Astrocyte of the spinal cord (primary cell): ENCODE data around the gene ROR1.

Experiments used
- DNase-seq: peaks from one replicate; pipeline ENCODE4 v3.0.0; 2011; ENCODE audit warnings: low read depth, low spot score
- H3K4me3 ChIP-seq: 2 replicates; pipeline ENCODE4 v1.5.1; 2011; ENCODE audit warnings: low read depth, mild to moderate bottlenecking, low read length, moderate library complexity
- in situ Hi-C: cut with HindIII; loops from 2 replicates; pipeline ENCODE4 v1.10.0; 2017; ENCODE audit warnings: low sequenced_read_pairs
- TF ChIP-seq, protein P1 (sequence below): IDR thresholded peaks from 2 replicates; pipeline ENCODE4 v1.5.1; 2012; ENCODE audit warnings: low read depth, mild to moderate bottlenecking, low read length, inconsistent platforms

Gene ROR1

DNA sequence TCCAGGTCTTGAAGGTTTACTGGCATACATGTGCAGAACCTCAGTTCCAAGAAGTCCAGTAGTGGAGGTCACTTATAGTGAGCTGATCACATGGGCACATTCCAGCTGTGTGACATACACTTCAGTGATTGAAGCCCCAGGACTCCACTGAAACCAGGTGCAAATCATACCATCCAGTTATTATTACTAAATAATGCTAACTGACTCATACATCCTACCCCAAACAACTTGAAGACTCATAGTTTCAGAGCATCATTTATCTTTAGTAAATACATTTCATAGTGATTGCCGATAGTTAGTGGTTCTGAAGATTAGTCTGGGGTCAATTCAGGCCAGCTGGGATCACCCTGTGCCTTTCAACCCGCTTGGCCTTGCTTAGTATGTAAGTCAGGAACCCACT, 291.8 kb downstream of the ROR1 start:
- TF ChIP-seq, protein P1, sequence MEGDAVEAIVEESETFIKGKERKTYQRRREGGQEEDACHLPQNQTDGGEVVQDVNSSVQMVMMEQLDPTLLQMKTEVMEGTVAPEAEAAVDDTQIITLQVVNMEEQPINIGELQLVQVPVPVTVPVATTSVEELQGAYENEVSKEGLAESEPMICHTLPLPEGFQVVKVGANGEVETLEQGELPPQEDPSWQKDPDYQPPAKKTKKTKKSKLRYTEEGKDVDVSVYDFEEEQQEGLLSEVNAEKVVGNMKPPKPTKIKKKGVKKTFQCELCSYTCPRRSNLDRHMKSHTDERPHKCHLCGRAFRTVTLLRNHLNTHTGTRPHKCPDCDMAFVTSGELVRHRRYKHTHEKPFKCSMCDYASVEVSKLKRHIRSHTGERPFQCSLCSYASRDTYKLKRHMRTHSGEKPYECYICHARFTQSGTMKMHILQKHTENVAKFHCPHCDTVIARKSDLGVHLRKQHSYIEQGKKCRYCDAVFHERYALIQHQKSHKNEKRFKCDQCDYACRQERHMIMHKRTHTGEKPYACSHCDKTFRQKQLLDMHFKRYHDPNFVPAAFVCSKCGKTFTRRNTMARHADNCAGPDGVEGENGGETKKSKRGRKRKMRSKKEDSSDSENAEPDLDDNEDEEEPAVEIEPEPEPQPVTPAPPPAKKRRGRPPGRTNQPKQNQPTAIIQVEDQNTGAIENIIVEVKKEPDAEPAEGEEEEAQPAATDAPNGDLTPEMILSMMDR = no peak
- in situ Hi-C loops = no loop called here
- H3K4me3 ChIP-seq = no peak overlapping the region
- DNase-seq = no peak

DNA sequence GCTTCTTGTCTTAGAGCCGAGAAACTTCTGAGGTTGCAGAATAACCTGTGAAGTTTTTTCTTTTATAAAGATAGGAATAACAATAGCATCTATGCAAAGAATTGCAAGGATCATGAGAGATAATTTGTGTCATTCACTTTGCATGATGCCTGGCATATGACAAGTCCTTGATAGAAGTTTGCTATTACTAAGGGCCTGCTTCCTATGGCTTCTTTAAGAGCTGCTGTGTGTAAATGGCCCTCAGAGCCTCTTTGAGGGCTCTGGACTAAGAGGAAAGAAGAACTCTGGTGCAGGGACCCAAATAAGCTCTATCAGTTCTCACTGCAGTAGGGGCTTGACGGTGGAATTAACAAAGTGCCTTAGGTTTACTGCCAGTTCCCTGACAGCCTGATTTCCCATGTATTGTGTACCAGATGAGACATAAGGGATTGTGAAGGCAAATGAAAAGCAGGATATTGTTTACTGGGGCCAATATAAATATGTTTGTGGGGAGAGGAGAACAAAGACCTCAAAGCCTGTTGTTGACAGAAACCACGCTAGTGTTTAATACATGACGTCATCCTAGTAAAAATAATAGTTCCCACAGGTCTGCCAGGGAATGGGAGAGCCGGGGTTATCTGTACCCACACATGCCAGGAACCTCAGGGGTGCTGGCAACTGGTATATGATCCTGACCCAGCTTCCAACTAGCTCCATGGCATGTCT, 298.4 kb downstream of the ROR1 start:
- TF ChIP-seq, protein P1 = no peak
- peak; percentile 57 for DNase-seq
- in situ Hi-C loops = no loop called here
- H3K4me3 ChIP-seq = no peak overlapping the region

DNA sequence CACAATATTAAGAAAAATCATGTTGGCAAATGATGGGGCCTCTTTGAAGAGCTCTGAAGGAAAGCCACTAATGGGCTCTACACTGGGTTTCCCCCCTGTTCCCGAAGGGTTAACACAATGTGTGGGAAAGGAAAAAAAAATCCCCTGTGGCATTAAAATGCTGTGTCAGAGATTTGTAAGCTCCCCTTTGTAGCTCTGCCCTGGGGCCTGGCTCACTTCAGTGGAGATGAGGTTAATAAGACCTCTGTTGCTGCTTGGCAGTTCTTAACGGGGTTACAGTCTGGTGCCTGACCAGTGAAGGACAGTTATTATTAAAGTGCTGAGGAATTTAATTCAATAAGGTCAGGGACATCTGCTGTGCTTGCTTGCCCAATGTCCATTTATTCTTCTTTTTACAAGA, 299.9 kb downstream of the ROR1 start:
- TF ChIP-seq, protein P1 = no peak
- in situ Hi-C loops = no loop called here
- DNase-seq = no peak
- no peak overlapping the region for H3K4me3 ChIP-seq

DNA sequence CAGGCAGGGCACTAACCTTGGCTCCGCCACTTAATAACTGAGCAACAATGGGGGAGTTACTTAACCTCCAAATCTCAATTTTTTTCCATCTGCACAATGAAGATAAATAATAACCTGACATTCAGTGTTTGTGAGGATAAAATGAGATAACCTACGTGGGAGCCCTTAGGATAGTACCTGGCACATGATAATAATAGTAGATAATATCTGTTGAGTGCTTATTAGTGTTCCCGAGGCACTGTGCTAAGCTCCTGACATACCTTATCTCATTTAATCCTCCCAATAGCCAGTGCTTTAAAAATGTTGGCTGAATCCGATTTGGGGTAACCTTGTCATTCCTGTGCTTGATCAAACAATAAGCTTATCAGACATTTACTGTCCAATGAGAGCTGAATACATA, 300.9 kb downstream of the ROR1 start:
- no peak for DNase-seq
- TF ChIP-seq, protein P1 = no peak
- H3K4me3 ChIP-seq = no peak overlapping the region
- in situ Hi-C loops = no loop called here

DNA sequence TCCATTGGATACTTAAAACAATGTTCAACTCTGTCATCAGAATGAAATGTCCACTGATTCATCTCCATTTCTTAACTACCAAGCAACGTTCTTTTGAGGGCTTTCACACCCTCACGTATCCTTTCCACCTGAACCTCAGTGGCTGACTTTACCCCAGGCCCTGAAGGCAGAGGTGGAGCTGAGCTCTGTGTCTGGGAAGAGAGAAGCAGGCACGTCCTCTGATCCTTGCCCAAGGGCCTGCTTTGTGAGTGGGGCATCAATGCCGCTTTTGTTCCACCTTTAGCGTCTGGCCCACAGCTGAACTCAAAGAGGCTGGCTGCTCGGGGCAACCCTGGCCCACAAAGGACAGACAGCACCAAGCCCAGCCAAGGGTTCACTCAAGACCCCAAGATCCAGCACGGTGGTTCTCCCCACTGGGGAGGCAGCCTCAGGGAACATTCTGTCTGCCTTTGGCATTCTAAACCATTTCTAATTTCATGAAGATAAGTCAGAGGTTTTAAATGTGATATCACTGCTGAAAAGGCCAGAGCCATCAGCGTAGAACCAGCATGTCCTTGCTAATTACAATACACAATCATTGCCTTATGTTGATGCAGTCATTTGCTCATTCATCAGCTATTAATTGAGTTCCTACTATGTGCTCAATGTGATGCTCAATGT, 303.6 kb downstream of the ROR1 start:
- in situ Hi-C loops = no loop called here
- no peak overlapping the region for H3K4me3 ChIP-seq
- TF ChIP-seq, protein P1 = no peak
- DNase-seq = no peak

DNA sequence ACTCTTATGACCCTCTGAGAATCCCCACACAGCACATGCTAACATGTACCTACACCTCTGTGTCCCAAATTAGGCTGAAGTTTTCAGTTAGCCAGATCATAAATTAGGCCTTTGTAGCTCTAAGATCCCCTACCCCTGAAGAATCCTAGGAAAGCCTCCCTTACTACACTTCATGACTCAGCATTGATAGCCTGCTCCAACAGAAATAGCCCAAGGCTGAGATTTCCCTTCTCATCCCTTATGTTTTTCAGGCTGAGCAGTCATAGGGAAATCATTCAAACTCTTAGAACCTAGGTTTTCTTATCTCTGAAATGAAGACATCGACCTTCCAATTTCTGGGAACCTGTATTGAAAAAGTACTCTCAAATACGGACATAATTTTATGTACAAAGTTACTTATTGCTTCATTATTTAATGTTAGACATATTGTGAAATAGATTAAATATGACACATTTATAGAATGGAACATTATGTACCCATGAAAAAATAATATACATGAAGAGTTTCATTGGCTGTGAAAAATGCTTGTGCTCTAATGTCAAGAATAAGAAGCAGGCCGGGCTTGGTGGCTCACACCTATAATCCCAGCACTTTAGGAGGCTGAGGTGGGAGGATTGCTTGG, 307.2 kb downstream of the ROR1 start:
- TF ChIP-seq, protein P1 = no peak
- peak; percentile 26 for DNase-seq
- in situ Hi-C loops = no loop called here
- no peak overlapping the region for H3K4me3 ChIP-seq
